Motor neuron (in vitro differentiated cells): ENCODE data around the gene SIRPG. TPM values are rescaled to one million over a fixed set of nuclear protein-coding genes. Genes with fewer than 3 reads are reported as not detected.
"Not testable (repeated sequence)": the region's sequence is repeated elsewhere in the genome, so short reads cannot be mapped to it uniquely, and the experiment has no call there.

Source experiments
- ATAC-seq, 8 experiments: fragments of 200-7000 bp; cut with Tn5 transposase; replicated peaks in 6 of 8; 2 replicates each; pipeline ENCODE4 v1.8.0; 2021; ENCODE audit warnings: mild to moderate bottlenecking in 8 of 8, moderate library complexity in 8 of 8
- H3K27ac ChIP-seq, 2 donors: fragments of 250-450 bp; sonication (Bioruptor Pico); 2 replicates each; pipeline ENCODE4 v1.9.0; 2021; ENCODE audit warnings: antibody characterized with exemption in 2 of 2, mild to moderate bottlenecking in 2 of 2, moderate library complexity in 1 of 2
- H3K4me1 ChIP-seq, 2 donors: fragments of 250-450 bp; sonication (Bioruptor Pico); replicated peaks in 1 of 2; 2 replicates each; pipeline ENCODE4 v1.6.1; 2021; ENCODE audit warnings: antibody characterized with exemption in 2 of 2, mild to moderate bottlenecking in 2 of 2, moderate library complexity in 1 of 2
- H3K4me3 ChIP-seq, 5 donors: fragments of 250-450 bp; sonication (Bioruptor Pico); 2 replicates each; pipeline ENCODE4 v1.9.0; 2021; ENCODE audit warnings: antibody characterized with exemption in 5 of 5, mild to moderate bottlenecking in 5 of 5, moderate library complexity in 4 of 5
- WGBS, 10 experiments: fragments of 450-650 bp; shearing (Covaris generic); methylation state at CpG; one replicate each; pipeline ENCODE4 v1.0.0; 2022; 5-methylcytosine and 5-hydroxymethylcytosine counted together
- in situ Hi-C, 9 experiments: fragments of 400-800 bp; cut with MboI; loops; one replicate each; pipeline ENCODE4 v1.15.0; 2021; ENCODE audit warnings: low sequenced_read_pairs in 9 of 9, low pct_unique_long_range_greater_than_20kb in 2 of 9; ENCODE audit not compliant: unreplicated experiment in 9 of 9
- total RNA-seq, 8 experiments: library from RNA; unstranded; fragments of 300-600 nt; gene quantifications; 2 replicates each; pipeline versions ENCODE4 v1.2.3 to v1.2.4, GENCODE V29; 2022

SIRPG gene
- total RNA-seq, 8 experiments from 2014 or later, result 0.56 TPM; not detected in 7

DNA sequence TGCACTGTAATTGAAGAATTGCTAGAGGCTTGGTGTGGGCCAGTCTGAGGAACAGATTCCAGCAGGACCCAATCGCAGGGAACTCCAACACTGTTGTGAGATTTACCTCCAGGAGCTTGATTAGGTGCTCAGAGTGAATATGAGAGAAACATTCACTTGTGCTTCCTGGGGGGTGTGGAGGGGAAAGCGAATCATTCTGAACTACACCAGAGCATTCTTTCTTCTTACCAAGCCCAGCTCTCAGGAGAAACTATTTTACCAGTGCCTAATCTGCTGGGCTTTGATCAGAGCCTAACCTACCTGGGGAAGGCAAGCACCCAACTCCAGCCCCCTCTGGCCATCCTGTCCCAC, 30.4 kb downstream of the SIRPG start:
- Histone ChIP-seq H3K27ac (no peak overlapping the region), H3K4me3 (no peak overlapping the region), H3K4me1 (no peaks in the 10 kb centered on the region)
- no peak for ATAC-seq
- in situ Hi-C loops, result loop anchor here in 1 of 9 experiments (25.0 kb wide), 1 partner anchor 460 kb away; no protein-coding TSS in a partner anchor
- 0 to 86% (median 14%) methylated on average over 1 to 2 of the region's 2 CpGs; no CpG with 5 or more reads in 3 of the 10 experiments for WGBS, 10 experiments

DNA sequence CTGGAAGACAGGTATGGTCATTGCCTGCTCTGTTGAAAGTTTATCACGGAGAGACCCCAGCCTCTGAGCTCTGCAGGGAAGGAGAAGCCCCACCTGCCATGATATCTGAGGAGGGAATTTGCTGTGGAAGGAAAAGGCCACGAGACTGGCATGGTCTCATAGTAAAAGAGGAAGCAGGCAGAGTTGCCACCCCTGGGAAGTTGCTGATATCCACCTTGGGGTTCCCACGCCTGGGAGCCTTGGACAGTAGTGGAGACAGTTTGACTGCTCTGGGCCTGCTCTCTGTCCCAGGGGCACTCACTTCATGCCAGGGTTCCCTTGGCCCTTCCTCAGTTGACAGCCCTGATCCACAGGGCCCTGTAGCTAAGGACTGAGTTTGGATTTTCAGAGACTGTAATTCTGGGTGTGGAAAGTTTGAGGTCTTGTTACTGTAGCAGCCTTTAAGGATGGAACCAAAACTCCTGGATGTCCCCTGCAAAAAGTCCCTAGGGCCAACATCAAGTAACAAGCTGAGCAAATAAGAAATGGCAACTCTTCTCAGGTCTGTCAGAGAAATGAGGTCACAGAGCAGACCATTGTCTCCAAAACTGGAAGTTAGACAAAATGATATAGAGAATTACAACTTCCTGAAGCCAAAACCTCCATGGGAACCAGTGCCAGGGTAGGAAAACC, 30.9 kb downstream of the SIRPG start:
- H3K27ac ChIP-seq, result no peak overlapping the region
- no peaks in the 10 kb centered on the region for H3K4me1 ChIP-seq
- in situ Hi-C loops, result loop anchor here in 1 of 9 experiments (25.0 kb wide), 1 partner anchor 461 kb away; no protein-coding TSS in a partner anchor
- ATAC-seq, result no peak
- 0 to 100% (median 25%) methylated on average over 1 to 3 of the region's 3 CpGs; no CpG with 5 or more reads in 2 of the 10 experiments for WGBS, 10 experiments
- no peak overlapping the region for H3K4me3 ChIP-seq

- ATAC-seq, result no peak
- Histone ChIP-seq H3K27ac (no peak overlapping the region), H3K4me1 (no peaks in the 10 kb centered on the region), H3K4me3 (no peak overlapping the region)
- 0 to 66% (median 45%) methylated on average over 2 of the region's 2 CpGs; no CpG with 5 or more reads in 4 of the 10 experiments for WGBS, 10 experiments
- in situ Hi-C loops, result loop anchor here in 1 of 9 experiments (25.0 kb wide), 1 partner anchor 462 kb away; no protein-coding TSS in a partner anchor
Observed at GRCh38 chr20:1625083-1625690, 32.4 kb downstream of the SIRPG start.

DNA sequence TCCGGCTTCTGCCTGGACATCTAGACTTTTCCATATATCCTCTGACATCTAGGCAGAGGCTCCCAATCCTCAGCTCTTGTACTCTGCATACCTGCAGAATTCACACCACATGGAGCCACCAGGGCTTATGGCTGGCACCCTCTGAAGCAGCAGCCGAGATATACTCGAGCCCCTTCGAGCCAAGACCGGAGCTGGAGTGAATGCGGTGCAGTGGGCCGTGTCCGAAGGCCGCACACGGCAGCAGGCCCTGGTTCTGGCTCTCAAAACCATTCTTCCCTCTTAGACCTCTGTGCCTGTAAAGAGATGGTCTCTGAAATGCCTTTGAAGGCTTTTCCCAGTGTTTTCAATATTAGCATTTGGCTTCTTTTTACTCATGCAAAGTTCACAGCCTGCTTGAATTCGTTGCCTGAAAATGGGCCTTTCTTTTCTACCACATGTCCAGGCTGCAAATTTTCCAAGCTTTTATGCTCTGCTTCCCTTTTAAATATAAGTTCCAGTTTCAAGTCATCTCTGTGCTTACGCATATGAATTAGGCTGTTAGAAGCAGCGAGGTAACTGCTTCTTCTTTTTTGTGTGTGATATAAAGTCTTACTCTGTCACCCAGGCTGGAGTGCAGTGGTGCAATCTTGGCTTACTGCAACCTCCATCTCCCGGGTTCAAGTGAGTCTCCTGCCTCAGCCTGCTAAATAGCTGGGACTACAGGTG, 33.9 kb downstream of the SIRPG start:
- Histone ChIP-seq H3K4me3 (no peak overlapping the region), H3K4me1 (no peaks in the 10 kb centered on the region), H3K27ac (no peak overlapping the region)
- 39 to 95% (median 76%) methylated on average over 1 to 13 of the region's 14 CpGs; no CpG with 5 or more reads in 1 of the 10 experiments for WGBS, 10 experiments
- in situ Hi-C loops, result no loop called here
- no peak for ATAC-seq

GRCh38 chr20:1622450-1622849, 35.1 kb downstream of the SIRPG start:
- Histone ChIP-seq H3K4me1 (no peaks in the 10 kb centered on the region), H3K27ac (no peak overlapping the region), H3K4me3 (no peak overlapping the region)
- 0 to 50% (median 14%) methylated on average over 1 of the region's 1 CpG; no CpG with 5 or more reads in 3 of the 10 experiments for WGBS, 10 experiments
- in situ Hi-C loops, result no loop called here
- no peak for ATAC-seq

- H3K27ac ChIP-seq, result no peak overlapping the region
- in situ Hi-C loops, result no loop called here
- no peaks in the 10 kb centered on the region for H3K4me1 ChIP-seq
- 0 to 89% (median 44%) methylated on average over 1 of the region's 1 CpG; no CpG with 5 or more reads in 4 of the 10 experiments for WGBS, 10 experiments
- ATAC-seq, result peak in 1 of 8 experiments; percentile 23
- no peak overlapping the region for H3K4me3 ChIP-seq
Observed at GRCh38 chr20:1621316-1621715, 36.3 kb downstream of the SIRPG start.

- H3K4me1 ChIP-seq, result no peaks in the 10 kb centered on the region
- in situ Hi-C loops, result no loop called here
- WGBS, 10 experiments, result 33 to 100% (median 77%) methylated on average over 1 to 5 of the region's 5 CpGs; no CpG with 5 or more reads in 4 of the 10 experiments
- no peak for ATAC-seq
- no peak within 1 kb of the TSS for H3K27ac ChIP-seq
- H3K4me3 ChIP-seq, result no peak within 1 kb of the TSS
Observed at GRCh38 chr20:1619861-1620444, 37.6 kb downstream of the SIRPG start, which contains the start of gene SIRPB1. Gene SIRPB1, minus strand, starts transcription at chr20:1620009. Its CDS starts 65 bp downstream, at chr20:1619944.

- Histone ChIP-seq H3K27ac (no peak overlapping the region), H3K4me3 (no peak overlapping the region), H3K4me1 (no peaks in the 10 kb centered on the region)
- in situ Hi-C loops, result no loop called here
- no peak for ATAC-seq
Observed at GRCh38 chr20:1618954-1619540, 38.5 kb downstream of the SIRPG start.

GRCh38 chr20:1618479-1618878, 39.1 kb downstream of the SIRPG start:
- H3K4me3 ChIP-seq, result no peak overlapping the region
- in situ Hi-C loops, result no loop called here
- no peak overlapping the region for H3K27ac ChIP-seq
- no peaks in the 10 kb centered on the region for H3K4me1 ChIP-seq
- no peak for ATAC-seq

DNA sequence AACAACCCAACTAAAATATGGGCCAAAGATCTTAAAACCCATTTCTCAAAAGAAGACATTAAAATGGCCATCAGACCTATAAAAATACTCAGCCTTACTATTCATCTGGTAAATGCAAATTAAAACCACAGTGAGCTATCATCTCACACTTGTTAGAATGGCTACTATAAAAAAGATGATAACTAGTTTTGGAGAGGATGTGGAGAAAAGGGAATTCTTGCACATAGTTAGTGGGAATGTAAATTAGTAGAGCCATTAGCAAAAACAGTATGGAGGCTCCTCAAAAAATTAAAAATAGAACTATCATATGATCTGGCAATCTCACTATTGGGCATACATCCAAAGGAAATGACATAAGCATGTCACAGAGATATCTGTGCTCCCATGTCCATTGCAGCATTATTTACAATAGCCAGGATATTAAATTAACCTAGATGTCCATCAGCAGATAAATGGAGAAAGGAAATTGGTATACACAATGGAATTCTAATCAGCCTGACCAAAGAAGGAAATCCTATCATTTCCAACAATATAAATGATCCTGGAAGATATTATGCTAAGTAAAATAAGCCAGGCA, 40.6 kb downstream of the SIRPG start:
- Histone ChIP-seq H3K27ac (no peak overlapping the region), H3K4me1 (no peaks in the 10 kb centered on the region), H3K4me3 (no peak overlapping the region)
- ATAC-seq, result peak in 2 of 8 experiments; percentile 78 to 93
- in situ Hi-C loops, result no loop called here

DNA sequence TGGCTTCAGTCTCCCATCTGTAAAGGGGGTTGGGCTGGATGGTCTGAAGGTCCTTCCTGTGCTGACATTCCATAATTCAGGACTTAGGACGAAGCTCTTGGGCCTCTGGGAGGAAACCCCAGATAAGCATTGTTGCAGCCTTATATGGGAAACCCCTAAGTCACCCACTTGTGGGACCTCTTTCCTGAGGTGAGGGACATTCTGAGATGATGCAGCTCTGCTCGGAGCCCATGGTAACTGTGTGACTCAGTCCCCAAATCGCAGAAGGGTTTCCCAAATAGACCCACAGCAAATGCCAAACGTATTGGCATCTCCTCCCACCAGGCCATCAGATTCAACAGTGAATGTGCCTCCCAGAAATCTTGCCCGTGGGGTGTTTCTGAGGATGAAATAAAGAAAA, 47.2 kb downstream of the SIRPG start:
- WGBS, 10 experiments, result no CpG with 5 or more reads among the region's 5 CpGs
- H3K4me3 ChIP-seq, in situ Hi-C loops, H3K4me1 ChIP-seq, ATAC-seq, H3K27ac ChIP-seq: not testable (repeated sequence)

- in situ Hi-C loops, ATAC-seq, H3K27ac ChIP-seq, H3K4me1 ChIP-seq, H3K4me3 ChIP-seq: not testable (repeated sequence)
- WGBS, 10 experiments, result no CpG with 5 or more reads among the region's 5 CpGs
Observed at GRCh38 chr20:1608678-1609347, 48.8 kb downstream of the SIRPG start.
